ENCODE measurements around the gene MST1R.

MST1R gene

DNA sequence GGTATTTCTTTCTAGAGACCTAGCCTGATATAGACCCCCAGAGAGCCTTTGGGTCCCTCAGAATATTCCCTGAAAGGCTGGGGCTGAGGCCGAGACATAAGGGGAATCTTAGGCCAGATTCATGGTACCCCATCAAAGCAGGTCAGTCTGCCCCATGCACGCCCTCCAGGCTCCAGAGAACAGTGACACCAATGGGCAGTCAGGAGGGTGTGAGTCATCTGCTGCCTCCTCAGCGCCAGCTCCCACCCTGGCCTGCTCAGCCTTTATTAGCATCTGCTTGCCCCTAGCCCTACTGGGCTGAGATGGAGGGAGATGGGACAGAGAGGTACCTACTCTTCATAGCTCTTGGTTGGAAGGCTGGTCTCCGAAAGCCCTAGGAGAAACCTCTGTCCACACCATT is 19.7 kb downstream of the MST1R start:
- CTCF ChIA-PET: no interaction called here
- no peak for TF ChIP-seq BHLHE40 (IDR thresholded peaks at IDR 0.05; ENCODE audit: borderline replicate concordance)
- no peak for TF ChIP-seq TARDBP (IDR thresholded peaks at IDR 0.05)
- TF ChIP-seq CTBP1 (IDR thresholded peaks at IDR 0.05; ENCODE audit: borderline replicate concordance): no peak
- TF ChIP-seq L3MBTL2 (conservative IDR thresholded peaks at IDR 0.05): no peak
- TF ChIP-seq FOXK2 (IDR thresholded peaks at IDR 0.05): no peak
- no peak for TF ChIP-seq SUZ12 (IDR thresholded peaks at IDR 0.05)
- no peak for TF ChIP-seq FOXM1 (IDR thresholded peaks at IDR 0.05; ENCODE audit: borderline replicate concordance)
- TF ChIP-seq ARNT (IDR thresholded peaks at IDR 0.05): no peak
- no peak for TF ChIP-seq SP1 (IDR thresholded peaks at IDR 0.05)
- TF ChIP-seq LEF1 (IDR thresholded peaks at IDR 0.05; ENCODE audit: borderline replicate concordance): no peak
- no peak for TF ChIP-seq ELF4 (IDR thresholded peaks at IDR 0.05)
- no peak for TF ChIP-seq FOXA1 (IDR thresholded peaks at IDR 0.05)
- DNase-seq (ENCODE audit: extremely low spot score): no peak
- POLR2A ChIA-PET: no interaction called here

DNA sequence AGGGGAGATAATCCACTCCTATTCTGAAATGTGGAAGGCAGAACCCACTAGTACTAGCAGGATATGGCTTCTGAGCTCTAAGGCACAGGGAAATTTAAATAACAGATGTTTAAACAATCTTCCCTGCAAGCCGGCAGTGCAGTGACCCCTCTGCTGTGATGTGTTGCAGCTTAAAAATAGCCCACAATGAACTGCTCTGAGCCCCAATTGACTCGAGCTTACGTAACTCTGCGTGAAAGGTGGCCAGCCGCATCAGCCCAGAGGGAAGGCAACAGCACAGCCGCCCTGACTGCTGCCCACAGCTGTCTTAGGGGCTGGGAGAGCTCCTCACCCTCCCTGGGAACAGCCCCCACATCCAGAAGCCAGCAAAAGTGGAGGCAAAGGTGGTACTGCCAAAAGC is 21.5 kb downstream of the MST1R start:
- ChIA-PET POLR2A (interaction anchor here (1.0 to 1.2 kb wide), 2 partner anchors 10 to 12 kb away, joined by 3 to 4 read pairs; partner anchors contain the start of gene CAMKV), CTCF (interaction anchor here (1.0 kb wide), 1 partner anchor 43 kb away, joined by 3 read pairs; no protein-coding TSS in a partner anchor)
- no peak for TF ChIP-seq ZNF384 (IDR thresholded peaks at IDR 0.05)
- no peak for DNase-seq (ENCODE audit: extremely low spot score)

DNA sequence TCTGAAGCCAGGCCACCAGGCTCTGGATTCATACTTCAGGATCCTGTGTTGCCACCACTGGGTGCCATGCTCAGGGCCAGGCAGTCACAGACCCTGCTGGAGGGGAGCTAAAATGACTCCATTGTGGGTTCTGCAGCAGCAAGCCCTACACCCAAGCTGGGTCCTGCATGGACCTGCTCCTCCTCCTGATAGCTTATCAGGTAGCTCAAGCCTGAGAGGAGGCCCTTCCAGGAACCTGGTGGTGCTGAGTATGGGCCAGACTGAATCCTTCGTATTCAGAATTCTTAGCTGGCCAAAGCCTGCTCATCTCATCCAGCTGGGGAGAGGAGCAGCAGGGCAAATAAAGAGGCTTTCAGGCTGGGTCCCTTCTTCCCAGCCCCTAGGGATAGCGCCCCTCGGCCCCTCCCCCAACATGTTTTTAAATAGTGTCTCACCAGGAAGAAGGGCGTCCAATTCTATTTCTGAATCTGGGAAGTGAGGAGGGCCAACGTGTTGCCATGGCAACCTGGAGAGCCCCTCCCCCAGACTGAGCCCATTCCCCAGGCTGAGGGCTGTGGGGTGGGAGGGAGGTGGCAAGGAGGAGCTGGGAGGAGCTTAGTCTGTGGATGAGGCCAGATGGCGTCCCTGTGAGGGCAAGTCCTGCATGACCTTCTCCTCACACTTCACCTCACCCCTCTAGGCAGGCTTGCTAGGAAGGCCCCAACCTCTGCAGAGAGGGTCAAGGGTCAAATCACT is 22.9 kb downstream of the MST1R start:
- POLR2A ChIA-PET: interaction anchor here (0.6 to 1.0 kb wide), 2 partner anchors 11 to 269 kb away, joined by 3 to 4 read pairs; partner anchors contain the start of gene CAMKV
- CTCF ChIA-PET: no interaction called here
- DNase-seq (ENCODE audit: extremely low spot score): no peak
- TF ChIP-seq, protein P1, sequence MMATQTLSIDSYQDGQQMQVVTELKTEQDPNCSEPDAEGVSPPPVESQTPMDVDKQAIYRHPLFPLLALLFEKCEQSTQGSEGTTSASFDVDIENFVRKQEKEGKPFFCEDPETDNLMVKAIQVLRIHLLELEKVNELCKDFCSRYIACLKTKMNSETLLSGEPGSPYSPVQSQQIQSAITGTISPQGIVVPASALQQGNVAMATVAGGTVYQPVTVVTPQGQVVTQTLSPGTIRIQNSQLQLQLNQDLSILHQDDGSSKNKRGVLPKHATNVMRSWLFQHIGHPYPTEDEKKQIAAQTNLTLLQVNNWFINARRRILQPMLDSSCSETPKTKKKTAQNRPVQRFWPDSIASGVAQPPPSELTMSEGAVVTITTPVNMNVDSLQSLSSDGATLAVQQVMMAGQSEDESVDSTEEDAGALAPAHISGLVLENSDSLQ (IDR thresholded peaks at IDR 0.05): no peak
- no peak for TF ChIP-seq SP1 (IDR thresholded peaks at IDR 0.05)
- no peak for TF ChIP-seq FOXM1 (IDR thresholded peaks at IDR 0.05; ENCODE audit: borderline replicate concordance)
- TF ChIP-seq SUZ12 (IDR thresholded peaks at IDR 0.05): no peak
- TF ChIP-seq HDGF (IDR thresholded peaks at IDR 0.05; ENCODE audit: borderline replicate concordance): no peak
- TF ChIP-seq FOXK2 (IDR thresholded peaks at IDR 0.05): no peak
- TF ChIP-seq ELF4 (IDR thresholded peaks at IDR 0.05): no peak
- no peak for TF ChIP-seq TARDBP (IDR thresholded peaks at IDR 0.05)
- TF ChIP-seq CTBP1 (IDR thresholded peaks at IDR 0.05; ENCODE audit: borderline replicate concordance): no peak
- no peak for TF ChIP-seq ARNT (IDR thresholded peaks at IDR 0.05)
- no peak for TF ChIP-seq FOXA1 (IDR thresholded peaks at IDR 0.05)
- no peak for TF ChIP-seq LEF1 (IDR thresholded peaks at IDR 0.05; ENCODE audit: borderline replicate concordance)
- no peak for TF ChIP-seq BHLHE40 (IDR thresholded peaks at IDR 0.05; ENCODE audit: borderline replicate concordance)
- TF ChIP-seq ZNF384 (IDR thresholded peaks at IDR 0.05): no peak
- TF ChIP-seq L3MBTL2 (conservative IDR thresholded peaks at IDR 0.05): no peak

DNA sequence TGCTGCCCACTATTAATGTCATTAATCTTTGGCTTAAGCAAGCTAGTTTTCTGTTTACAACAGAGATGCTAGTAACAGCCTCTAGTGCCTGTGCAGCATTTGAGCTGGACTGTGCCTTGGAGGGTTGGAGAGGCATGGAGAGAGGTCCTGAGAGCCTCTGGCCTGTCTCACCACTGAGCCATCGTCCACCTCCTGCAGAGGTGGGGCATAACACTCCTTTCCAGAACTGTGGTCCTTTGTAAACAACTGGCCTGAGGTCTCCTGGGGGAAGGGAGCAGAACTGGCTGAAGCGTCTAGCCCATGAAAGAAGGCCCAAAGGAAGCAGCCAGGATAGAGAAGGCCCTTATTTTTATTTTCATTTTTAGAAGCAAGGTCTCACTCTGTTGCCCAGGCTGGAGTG is 24.0 kb downstream of the MST1R start:
- TF ChIP-seq HDGF (IDR thresholded peaks at IDR 0.05; ENCODE audit: borderline replicate concordance) (no peak), SUZ12 (IDR thresholded peaks at IDR 0.05) (no peak), FOXK2 (IDR thresholded peaks at IDR 0.05) (no peak), L3MBTL2 (conservative IDR thresholded peaks at IDR 0.05) (no peak), ARNT (IDR thresholded peaks at IDR 0.05) (no peak), ELF4 (IDR thresholded peaks at IDR 0.05) (no peak), TARDBP (IDR thresholded peaks at IDR 0.05) (no peak), ZNF384 (IDR thresholded peaks at IDR 0.05) (no peak), FOXM1 (IDR thresholded peaks at IDR 0.05; ENCODE audit: borderline replicate concordance) (no peak), SP1 (IDR thresholded peaks at IDR 0.05) (no peak), CTBP1 (IDR thresholded peaks at IDR 0.05; ENCODE audit: borderline replicate concordance) (no peak), NFRKB (IDR thresholded peaks at IDR 0.05) (no peak), BHLHE40 (IDR thresholded peaks at IDR 0.05; ENCODE audit: borderline replicate concordance) (no peak), FOXA1 (IDR thresholded peaks at IDR 0.05) (no peak), LEF1 (IDR thresholded peaks at IDR 0.05; ENCODE audit: borderline replicate concordance) (no peak)
- TF ChIP-seq, protein P1 (IDR thresholded peaks at IDR 0.05): no peak
- POLR2A ChIA-PET: interaction anchor here (1.1 kb wide), 1 partner anchor 50 kb away, joined by 4 read pairs; the partner anchor contains the start of gene MON1A
- CTCF ChIA-PET: no interaction called here
- DNase-seq (ENCODE audit: extremely low spot score): no peak

DNA sequence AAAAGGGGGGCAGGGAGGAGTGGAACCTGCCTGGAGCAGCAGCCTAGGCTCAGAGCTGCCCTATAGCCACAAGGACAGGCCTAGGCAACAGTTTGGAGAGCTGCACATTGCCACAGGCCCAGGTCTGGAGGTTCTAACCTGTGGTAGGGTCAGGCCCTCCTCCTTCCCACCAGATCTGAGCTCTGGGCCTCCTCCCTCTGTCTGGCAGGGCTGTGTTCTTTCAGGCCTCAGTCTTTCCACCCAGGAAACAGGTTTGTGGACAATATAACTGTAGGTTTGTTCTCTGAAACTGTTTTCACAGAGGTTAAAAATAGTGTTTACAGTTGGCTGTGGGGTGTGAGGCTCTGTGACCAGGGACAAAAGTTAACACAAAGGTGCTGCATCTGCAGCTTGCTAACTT is 25.0 kb downstream of the MST1R start:
- TF ChIP-seq, protein P1 (IDR thresholded peaks at IDR 0.05): no peak
- TF ChIP-seq ELF4 (IDR thresholded peaks at IDR 0.05): no peak
- TF ChIP-seq L3MBTL2 (conservative IDR thresholded peaks at IDR 0.05): no peak
- no peak for TF ChIP-seq FOXM1 (IDR thresholded peaks at IDR 0.05; ENCODE audit: borderline replicate concordance)
- TF ChIP-seq CTBP1 (IDR thresholded peaks at IDR 0.05; ENCODE audit: borderline replicate concordance): no peak
- TF ChIP-seq ARNT (IDR thresholded peaks at IDR 0.05): no peak
- no peak for TF ChIP-seq NFRKB (IDR thresholded peaks at IDR 0.05)
- TF ChIP-seq BHLHE40 (IDR thresholded peaks at IDR 0.05; ENCODE audit: borderline replicate concordance): no peak
- no peak for TF ChIP-seq HDGF (IDR thresholded peaks at IDR 0.05; ENCODE audit: borderline replicate concordance)
- TF ChIP-seq LEF1 (IDR thresholded peaks at IDR 0.05; ENCODE audit: borderline replicate concordance): no peak
- TF ChIP-seq FOXK2 (IDR thresholded peaks at IDR 0.05): no peak
- no peak for TF ChIP-seq SUZ12 (IDR thresholded peaks at IDR 0.05)
- no peak for TF ChIP-seq ZNF384 (IDR thresholded peaks at IDR 0.05)
- TF ChIP-seq TARDBP (IDR thresholded peaks at IDR 0.05): no peak
- no peak for TF ChIP-seq FOXA1 (IDR thresholded peaks at IDR 0.05)
- no peak for TF ChIP-seq SP1 (IDR thresholded peaks at IDR 0.05)
- no peak for DNase-seq (ENCODE audit: extremely low spot score)
- CTCF ChIA-PET: interaction anchor here (0.6 kb wide), 1 partner anchor 39 kb away, joined by 3 read pairs; no protein-coding TSS in a partner anchor
- POLR2A ChIA-PET: no interaction called here
